Stimulated activated CD8-positive, alpha-beta memory T cell treated with anti-CD3 and anti-CD28 coated beads, Interleukin-15, amount 100 ng/mL, for 48 hours (primary cell): Measurements from ENCODE around the gene OMA1.
"Not testable (repeated sequence)": the region's sequence is repeated elsewhere in the genome, so short reads cannot be mapped to it uniquely, and the experiment has no call there.

Experiments
- DNase-seq, 2 donors: peaks; one replicate each; pipeline ENCODE4 v3.0.0-alpha.2; 2020; ENCODE audit warnings: low read depth in 2 of 2

OMA1 gene

GRCh38 chr1:58546520-58547308 lies at the start of gene OMA1:
Gene OMA1 (minus strand): TSS chr1:58546726. CDS start chr1:58539294, 7,432 bp downstream.
- peak; percentile 97 to 98 for DNase-seq

- DNase-seq: no peak
These were observed 48.0 kb upstream of the OMA1 start for GRCh38 chr1:58594546-58594945.

- no peak for DNase-seq
These were observed 46.1 kb upstream of the OMA1 start for GRCh38 chr1:58592522-58593134.

- DNase-seq: no peak
These were observed 45.3 kb upstream of the OMA1 start for GRCh38 chr1:58591806-58592205.

DNA sequence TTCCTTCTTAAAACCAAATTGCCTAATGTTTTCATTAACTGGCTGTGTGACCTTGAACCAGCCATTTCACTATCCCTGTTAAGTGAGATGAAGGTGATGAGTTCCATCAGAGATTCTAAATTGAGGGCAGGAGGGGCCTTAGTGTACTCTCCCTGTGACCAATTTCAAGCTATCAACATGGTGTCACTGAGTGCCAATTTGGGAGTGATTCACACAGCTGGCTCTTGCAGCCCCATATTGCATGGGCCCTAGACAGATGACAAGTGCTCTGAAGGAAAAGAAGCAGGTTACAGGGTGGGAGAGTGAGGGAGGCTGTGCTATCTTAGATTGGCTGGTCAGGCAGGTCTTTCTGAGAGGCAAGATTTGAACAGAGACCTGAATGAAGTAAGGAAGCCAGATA lies 43.5 kb upstream of the OMA1 start:
- no peak for DNase-seq

- DNase-seq: no peak
These were observed 41.9 kb upstream of the OMA1 start for GRCh38 chr1:58588396-58588795.

DNA sequence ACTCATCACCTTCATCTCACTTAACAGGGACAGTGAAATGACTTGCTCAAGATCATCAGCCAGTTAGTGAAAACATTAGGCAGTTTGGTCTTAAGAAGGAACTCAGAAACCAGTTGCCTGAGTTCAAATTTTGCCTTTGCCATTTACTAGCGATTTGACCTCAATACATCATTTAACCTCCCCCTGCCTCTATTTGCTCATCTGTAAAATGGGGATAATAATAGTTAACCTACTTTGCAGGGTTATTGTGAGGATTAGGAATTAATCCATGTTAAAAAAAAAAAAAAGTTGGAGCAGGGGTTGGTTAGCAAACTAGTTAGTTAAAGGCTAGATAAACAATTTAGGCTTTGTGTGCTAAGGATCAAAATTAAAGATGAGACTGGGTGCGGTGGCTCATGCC lies 41.1 kb upstream of the OMA1 start:
- DNase-seq: no peak

DNA sequence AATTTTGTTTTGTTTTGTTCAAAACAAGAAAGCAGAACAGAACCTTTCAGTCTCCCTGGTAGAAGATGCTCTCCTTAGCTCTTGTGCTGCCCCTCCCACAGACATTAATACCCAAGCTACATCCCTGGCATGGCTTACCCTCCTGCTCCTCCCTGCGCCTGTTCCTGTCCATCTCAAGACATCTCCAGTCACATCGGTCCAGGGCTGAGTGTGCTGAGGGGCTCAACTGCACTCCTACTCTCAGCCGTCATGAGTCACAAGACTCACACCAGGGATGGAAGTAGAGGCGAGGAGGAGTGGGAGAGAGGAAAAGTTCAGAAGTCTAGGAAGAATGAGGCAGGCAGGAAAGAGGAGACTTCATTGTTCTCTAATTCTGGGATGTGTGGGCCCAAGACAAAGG lies 39.7 kb upstream of the OMA1 start:
- no peak for DNase-seq

DNA sequence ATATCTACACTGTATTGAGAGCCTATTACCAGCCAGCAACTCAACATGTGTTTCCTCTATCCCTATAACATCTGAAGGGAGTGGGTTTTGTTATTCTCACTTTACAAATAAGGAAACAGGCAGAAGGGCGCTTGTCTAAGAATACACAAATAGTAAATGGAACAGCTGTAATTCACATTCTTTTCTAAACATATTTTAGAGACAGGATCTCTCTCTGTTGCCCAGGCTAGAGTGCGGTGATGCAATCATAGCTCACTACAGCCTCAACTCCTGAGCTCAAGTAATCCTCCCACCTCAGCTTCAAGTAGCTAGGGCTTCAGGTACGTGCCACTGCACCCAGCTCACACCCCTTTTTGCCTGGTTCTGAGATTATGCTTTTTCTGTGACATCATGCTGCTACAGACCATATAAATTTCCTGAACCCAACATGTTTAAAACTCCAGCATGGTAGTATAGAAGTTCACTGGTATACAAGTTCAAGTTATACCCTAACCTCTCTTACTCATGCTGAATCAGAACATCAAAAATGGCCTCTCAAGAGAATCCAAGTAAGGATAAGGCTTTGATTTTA lies 39.1 kb upstream of the OMA1 start:
- DNase-seq: no peak

DNA sequence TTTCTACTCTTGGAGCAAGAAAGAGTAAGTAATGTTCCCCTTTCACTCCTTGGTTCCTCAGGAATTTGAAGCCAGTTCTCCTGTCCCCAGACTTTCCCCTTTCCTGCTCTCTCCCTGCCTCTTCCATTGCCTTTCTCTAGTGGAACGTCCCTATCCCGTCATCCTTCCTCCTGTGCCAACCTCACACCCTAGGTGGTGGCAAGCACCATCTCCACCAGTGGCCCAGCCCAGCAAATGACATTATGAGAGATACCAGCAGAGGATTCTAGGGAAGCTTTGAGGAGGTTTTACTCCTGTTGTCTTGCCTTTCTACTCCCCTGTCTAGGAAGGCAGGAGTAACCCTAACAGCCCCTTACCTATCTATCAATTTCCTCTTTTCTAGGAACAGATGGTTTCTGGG lies 38.6 kb upstream of the OMA1 start:
- no peak for DNase-seq

DNA sequence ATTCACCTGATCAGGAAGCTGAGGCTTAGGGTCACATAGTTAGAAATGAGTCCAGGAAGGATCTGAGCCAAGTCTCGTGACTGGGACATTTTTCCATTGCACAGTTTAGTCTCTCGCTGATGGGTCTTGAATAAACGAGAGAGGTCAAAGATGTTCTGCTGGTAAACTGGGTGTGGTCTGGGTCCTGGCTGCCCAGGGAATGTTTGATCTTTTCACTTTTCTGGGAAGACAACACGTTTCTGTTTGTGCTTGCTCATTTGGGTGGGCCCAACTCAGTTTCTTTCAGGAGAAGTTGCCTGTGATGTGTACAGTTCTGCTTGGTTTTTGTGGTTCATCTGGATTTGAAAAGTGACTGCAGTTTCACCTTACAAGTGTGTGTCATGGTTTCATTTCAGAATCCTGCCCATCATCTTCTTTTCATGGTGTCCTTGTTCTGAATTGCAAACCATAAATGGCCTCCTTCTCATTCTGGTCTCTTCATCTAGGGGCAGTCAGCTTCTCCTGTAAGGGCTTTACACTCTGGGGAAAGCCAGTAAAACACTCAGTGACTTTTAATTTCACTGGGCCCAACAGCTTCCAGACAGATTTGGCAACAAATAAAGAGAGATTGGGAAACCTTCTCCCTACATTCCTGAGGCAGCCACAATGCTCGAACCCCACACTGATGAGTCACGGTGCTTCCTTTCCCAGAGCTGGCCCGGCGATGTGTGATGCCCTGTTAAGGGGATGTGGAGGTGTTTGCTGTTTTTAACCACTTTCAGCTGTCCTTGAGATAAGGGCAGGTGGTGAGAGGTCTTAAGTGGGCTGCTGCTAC lies 37.8 kb upstream of the OMA1 start:
- no peak for DNase-seq

DNA sequence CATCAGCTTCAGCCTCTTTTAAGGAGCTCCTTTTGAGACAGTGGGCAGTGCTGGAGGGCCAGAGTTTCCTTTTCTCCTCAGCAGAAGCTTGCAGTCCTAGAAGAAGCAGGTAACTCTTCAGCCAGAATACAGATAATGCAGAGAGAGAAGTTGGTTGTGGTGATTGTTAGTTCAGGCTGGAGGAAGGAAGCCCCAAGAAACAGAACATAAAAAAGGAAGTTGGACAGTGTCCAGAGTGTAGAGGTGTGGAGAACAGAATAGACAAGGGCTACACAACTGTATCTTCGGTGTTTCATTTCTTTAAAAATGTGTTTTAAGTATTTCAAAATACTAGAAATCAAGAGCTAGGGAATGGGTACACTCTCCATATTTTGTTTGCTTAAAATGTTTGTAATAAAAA lies 37.0 kb upstream of the OMA1 start:
- no peak for DNase-seq

GRCh38 chr1:58582143-58582542 lies 35.6 kb upstream of the OMA1 start:
- not testable (repeated sequence) for DNase-seq

DNA sequence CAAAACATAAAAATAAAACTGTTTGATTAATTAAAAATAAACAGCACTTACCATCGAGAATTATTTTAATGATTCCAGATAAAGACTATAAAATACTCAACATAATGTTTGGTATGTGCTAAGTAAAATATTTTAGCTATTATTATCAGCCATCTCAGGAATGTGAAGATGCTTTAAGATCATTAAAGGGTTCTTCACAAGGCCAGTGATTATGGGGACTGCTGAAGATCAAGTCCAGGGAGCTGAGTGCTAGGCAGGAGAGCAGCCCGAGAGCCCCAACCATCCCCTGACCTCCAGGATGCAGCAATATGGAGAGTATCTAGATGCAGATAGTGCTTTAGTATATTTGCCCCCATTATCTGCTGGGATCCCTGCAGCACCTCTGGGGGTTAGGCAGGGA lies 35.1 kb upstream of the OMA1 start:
- no peak for DNase-seq

GRCh38 chr1:58580186-58580585 lies 33.7 kb upstream of the OMA1 start:
- DNase-seq: no peak

DNA sequence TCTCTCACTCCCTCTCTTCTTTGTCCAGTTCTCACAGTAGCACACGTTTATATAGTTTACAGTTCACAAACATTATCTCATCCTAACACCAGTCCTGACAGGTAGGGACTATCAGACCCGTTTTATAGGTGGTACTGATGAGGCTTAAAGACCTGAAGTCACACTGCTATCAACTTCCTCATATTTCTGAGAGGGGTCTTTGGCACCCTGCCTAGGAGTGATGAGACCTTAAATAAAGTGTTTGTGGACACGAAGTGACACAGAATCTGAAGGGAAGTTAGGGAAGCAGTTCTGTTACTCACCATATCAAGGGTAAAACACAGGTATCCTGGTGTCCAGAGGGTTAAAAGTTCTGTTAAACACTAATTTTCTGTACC lies 31.1 kb upstream of the OMA1 start:
- no peak for DNase-seq

DNA sequence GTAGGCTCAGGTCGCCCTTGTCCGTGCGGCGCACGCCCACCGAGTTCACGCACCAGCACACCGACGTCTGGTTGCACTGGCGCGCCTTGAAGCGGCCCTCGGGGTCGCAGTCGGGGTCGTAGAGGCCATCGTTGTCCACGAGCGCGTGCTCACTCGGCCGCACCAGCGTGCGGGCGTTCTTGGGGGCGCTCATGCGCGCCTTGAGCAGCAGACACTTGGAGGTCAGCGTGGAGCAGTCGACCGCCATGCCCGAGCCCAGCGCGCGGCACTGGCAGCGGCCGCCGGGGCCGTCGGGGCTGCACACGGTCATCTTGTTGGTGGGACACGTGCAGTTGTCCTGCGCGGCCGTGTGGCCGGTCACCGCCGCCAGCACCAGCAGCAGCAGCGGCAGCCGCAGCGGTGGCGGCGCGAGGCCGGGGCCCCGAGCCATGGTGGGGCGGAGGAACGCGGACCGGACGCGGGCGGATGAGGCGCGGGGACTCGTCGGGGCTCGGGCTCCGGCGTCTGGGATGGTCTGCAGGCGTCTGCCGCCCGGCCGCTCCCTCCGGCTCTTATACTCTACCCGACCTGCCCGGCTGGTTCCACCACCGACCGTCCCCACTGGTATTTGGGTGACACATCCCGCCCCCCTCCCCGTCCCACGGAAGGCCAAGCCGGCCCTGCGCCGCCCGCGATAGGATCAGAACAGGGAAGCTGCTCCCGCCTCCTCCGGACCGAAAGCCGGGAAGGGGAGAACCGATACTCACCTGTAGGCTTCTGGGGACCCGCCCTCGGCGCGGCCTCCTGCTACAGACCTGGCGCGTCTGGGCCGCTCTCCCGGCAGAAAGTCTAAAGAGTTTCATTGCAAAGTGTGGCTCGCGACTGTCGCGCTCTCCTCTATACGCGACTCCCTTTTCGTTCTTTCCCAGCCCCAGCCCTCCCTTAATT lies 30.5 kb upstream of the OMA1 start, which contains the start of gene TACSTD2:
TSS of gene TACSTD2 (minus strand) at position 526 of the 927 bp plus-strand sequence. CDS start at position 430, 96 bp downstream.
- DNase-seq: no peak

DNA sequence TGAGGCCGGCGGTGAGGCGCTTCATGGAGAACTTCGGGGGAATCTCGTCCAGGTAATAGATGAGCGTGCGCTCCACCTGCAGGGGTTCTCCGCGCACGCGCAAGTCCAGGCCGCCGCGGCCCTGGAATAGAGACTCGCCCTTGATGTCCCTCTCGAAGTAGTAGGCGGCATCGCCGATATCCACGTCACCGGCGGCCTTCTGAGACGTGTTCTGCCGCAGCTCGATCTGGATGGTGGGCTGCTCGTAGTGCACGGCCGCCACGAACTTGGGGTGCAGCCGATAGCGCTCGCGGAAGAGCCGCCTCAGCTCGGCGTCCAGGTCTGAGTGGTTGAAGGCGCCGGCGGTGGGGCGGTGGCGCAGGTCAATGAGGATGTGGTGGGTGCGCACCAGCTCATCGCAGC lies 29.8 kb upstream of the OMA1 start:
- no peak for DNase-seq

DNA sequence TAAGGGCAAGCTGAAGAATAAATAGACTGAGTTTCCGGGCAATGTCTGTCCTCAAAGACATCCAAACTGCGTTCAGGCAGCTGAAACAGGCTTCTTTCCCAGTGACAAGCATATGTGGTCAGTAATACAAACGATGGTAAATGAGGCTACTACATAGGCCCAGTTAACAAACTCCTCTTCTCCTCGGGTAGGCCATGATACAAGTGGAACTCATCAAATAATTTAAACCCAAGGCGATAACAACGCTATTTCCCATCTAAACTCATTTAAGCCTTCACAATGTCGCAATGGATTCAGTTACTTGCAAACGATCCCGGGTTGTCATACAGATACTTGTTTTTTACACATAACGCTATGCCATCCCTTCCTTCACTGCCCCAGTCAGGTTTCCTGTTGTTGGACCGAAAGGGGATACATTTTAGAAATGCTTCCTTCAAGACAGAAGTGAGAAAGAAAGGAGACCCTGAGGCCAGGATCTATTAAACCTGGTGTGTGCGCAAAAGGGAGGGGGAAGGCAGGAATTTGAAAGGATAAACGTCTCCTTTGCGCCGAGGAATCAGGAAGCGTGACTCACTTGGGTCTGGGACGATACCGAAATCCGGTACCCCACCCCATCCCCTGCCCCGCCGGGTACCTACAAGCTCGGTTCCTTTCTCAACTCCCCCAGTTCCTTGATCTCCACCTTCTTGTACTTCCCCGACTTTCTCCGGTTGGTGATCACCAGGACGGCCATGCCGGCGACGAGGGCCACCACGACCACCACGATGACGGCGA lies 29.2 kb upstream of the OMA1 start:
- DNase-seq: no peak

- no peak for DNase-seq
These were observed 28.3 kb upstream of the OMA1 start for GRCh38 chr1:58574816-58575215.
